MG63 (cell line): Measurements from ENCODE around the gene SH3PXD2A. TPM values are rescaled to one million over a fixed set of nuclear protein-coding genes. Genes with fewer than 3 reads are reported as not detected.

ENCODE experiments used
- DNase-seq: peaks from one replicate; pipeline ENCODE4 v3.0.0-alpha.2; 2020
- H3K27me3 ChIP-seq: fragments of 250-450 bp; sonication (Bioruptor Pico); 2 replicates; pipeline ENCODE4 v1.5.1; 2020; ENCODE audit warnings: mild to moderate bottlenecking, moderate library complexity
- H3K36me3 ChIP-seq: fragments of 250-450 bp; sonication (Bioruptor Pico); 2 replicates; pipeline ENCODE4 v1.5.1; 2020; ENCODE audit warnings: mild to moderate bottlenecking, moderate library complexity
- H3K4me3 ChIP-seq: fragments of 250-450 bp; sonication (Bioruptor Pico); 2 replicates; pipeline ENCODE4 v1.5.1; 2020; ENCODE audit warnings: mild to moderate bottlenecking, moderate library complexity
- H3K9me3 ChIP-seq: fragments of 250-450 bp; sonication (Bioruptor Pico); 2 replicates; pipeline ENCODE4 v1.5.1; 2020; ENCODE audit warnings: mild to moderate bottlenecking, moderate library complexity
- total RNA-seq: library from RNA; depleted of rRNA; stranded (reverse); fragments of >200 nt; shearing (Covaris generic); gene quantifications from 2 replicates; pipeline ENCODE4 v1.2.3, GENCODE V29; 2014; ENCODE audit warnings: low replicate concordance

SH3PXD2A gene
- total RNA-seq, 1 experiment from 2014 or later: 19.2 TPM

DNA sequence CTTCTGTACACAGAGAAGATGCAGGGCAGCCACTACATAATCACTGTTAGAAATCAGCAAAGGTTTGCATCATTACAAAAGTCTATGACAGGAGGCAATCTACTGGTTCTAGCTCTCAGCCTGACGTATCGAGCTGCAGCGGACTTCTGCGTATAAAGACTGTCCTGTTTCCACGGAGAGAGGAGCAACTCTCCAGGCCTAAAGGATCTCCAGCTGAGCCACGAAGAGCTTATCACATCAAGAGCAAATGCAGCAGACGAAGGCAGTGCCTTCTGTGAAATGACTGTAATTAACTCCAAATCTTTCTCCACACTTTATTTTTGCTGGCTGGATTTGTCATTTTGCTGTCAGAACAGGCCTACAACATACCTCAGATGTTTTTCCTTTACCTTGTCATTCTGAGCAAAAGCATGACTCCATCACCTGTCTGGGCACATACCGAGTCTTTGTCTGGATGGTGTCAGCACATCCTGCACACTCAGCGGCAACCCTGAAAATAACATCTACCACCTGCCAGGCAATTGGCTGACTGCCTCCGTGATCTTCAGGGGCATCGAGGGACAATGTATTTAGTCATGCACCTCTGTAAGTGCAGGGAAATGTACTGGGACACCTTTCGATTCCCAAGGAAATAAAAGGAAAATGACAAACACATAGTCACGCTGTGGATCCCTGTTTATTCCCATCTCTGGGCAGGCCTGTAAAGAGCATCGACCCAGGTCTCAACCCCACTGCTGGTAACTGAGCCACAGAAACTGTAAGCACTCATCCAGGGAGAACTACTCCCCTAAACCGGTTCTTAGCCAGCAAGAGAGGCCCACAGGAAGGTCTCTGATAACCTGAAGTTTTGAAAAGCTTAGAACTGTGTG, 26.3 kb upstream of the SH3PXD2A start:
- no peaks in the 10 kb centered on the region; the same call in 1 of the 2 replicates for H3K36me3 ChIP-seq
- no peaks in the 10 kb centered on the region for H3K9me3 ChIP-seq
- H3K27me3 ChIP-seq: no peaks in the 10 kb centered on the region
- DNase-seq: no peak
- H3K4me3 ChIP-seq: no peak overlapping the region

GRCh38 chr10:103879831-103880230, 24.5 kb upstream of the SH3PXD2A start:
- no peak for DNase-seq
- no peaks in the 10 kb centered on the region; the same call in 1 of the 2 replicates for H3K36me3 ChIP-seq
- H3K4me3 ChIP-seq: no peak overlapping the region
- no peaks in the 10 kb centered on the region for H3K9me3 ChIP-seq
- H3K27me3 ChIP-seq: no peaks in the 10 kb centered on the region

DNA sequence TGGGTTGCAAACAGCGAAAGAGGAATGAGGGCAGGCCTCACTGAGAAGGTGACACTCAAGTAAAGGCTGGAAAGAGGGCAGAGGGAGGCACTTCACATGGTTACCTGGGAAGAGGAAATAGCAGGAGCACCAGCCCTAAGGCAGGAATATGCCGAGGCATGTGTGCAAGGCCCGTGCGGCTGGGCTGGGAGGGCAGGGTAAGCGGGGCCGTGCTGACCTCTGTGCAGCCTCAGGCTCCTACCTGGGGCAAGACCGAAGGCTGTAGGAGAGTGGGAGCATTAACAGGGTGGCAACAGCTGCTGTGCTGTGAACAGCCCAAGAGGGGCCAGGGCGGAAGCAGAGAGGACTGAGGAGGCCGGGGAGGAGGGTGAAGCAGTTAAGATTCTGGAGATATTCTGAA, 24.0 kb upstream of the SH3PXD2A start:
- DNase-seq: no peak
- H3K36me3 ChIP-seq: no peaks in the 10 kb centered on the region; the same call in 1 of the 2 replicates
- H3K27me3 ChIP-seq: no peaks in the 10 kb centered on the region

GRCh38 chr10:103877861-103878260, 22.5 kb upstream of the SH3PXD2A start:
- Histone ChIP-seq H3K4me3 (no peak overlapping the region), H3K27me3 (no peaks in the 10 kb centered on the region), H3K36me3 (no peaks in the 10 kb centered on the region), H3K9me3 (no peaks in the 10 kb centered on the region)
- DNase-seq: no peak

More for the DNA sequence above, 24.0 kb upstream of the SH3PXD2A start:
- Histone ChIP-seq H3K9me3 (no peaks in the 10 kb centered on the region), H3K4me3 (no peak overlapping the region)

- no peak for DNase-seq
- Histone ChIP-seq H3K9me3 (no peaks in the 10 kb centered on the region), H3K4me3 (no peak overlapping the region), H3K36me3 (no peaks in the 10 kb centered on the region), H3K27me3 (no peaks in the 10 kb centered on the region)
These were observed 20.8 kb upstream of the SH3PXD2A start for GRCh38 chr10:103876155-103876554.

DNA sequence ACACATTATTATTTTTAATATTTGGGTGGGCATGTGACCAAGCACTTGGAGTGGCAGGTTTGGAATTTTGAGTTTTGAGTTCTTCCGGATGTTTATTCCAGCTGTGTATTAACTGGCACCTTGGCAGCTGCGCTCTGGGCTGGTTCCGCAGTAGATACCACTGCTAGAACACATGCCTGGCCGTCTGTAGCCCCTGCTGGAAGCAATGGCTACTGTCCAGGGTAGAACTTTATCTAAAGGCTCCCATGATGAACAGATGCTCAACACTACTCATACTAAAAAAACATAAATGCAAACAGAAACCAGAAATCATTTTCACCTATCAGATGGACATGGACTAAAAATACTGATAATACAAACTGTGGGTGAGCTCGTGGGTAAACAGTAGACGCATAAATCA, 19.4 kb upstream of the SH3PXD2A start:
- Histone ChIP-seq H3K27me3 (no peaks in the 10 kb centered on the region), H3K9me3 (no peaks in the 10 kb centered on the region), H3K36me3 (no peaks in the 10 kb centered on the region), H3K4me3 (no peak overlapping the region)
- DNase-seq: no peak

DNA sequence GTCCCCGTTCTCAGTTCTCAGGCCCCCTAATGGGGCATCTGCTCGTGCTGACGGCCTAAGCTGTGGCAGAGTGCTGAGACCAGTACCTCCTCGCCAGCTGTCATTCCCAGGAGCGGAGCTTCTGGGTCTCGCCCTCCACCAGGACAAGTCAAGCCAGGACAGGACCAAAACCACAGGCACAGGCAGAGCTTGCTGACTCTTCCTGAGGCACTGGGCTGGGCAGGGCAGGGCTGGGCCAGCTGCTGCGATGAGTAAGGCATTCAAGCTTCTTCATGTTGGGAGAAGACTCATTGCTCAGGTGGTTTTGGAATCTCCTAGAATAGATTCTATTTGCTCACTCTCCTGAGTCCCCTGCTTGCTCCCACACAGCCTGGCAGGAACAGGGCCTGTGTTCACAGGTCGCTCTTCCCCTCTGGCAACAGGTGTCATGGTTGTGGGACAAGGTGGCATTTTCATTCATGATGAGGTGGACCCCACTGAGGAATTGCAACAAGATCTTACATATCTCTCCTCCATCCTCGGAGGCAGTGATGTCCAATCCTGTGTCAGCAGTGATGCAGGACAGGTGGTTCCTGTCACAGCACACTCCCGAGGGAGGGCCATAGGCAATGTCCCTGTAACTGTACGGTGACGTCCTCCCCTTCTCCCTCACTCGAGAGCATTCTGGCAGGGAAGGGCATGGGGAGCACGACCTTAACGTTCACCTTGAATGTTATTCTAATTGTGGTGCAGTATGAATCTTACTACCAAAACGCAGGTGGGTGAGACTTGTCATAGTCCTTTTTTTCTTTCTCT, 17.0 kb upstream of the SH3PXD2A start:
- no peaks in the 10 kb centered on the region for H3K36me3 ChIP-seq
- no peaks in the 10 kb centered on the region for H3K9me3 ChIP-seq
- DNase-seq: peak; percentile 75
- no peak overlapping the region for H3K4me3 ChIP-seq
- no peaks in the 10 kb centered on the region for H3K27me3 ChIP-seq

GRCh38 chr10:103871006-103871405, 15.6 kb upstream of the SH3PXD2A start:
- H3K36me3 ChIP-seq: no peaks in the 10 kb centered on the region
- H3K27me3 ChIP-seq: no peaks in the 10 kb centered on the region
- H3K9me3 ChIP-seq: peaks cover 3% of the 10 kb centered on the region; the same call in 1 of the 2 replicates
- DNase-seq: no peak
- H3K4me3 ChIP-seq: no peak overlapping the region

GRCh38 chr10:103870516-103870915, 15.1 kb upstream of the SH3PXD2A start:
- Histone ChIP-seq H3K36me3 (no peaks in the 10 kb centered on the region), H3K4me3 (no peak overlapping the region), H3K9me3 (peaks cover 7% of the 10 kb centered on the region), H3K27me3 (no peaks in the 10 kb centered on the region)
- DNase-seq: peak; percentile 86

- no peak for DNase-seq
- peaks cover 16% of the 10 kb centered on the region for H3K9me3 ChIP-seq
- H3K36me3 ChIP-seq: no peaks in the 10 kb centered on the region
- no peak overlapping the region for H3K4me3 ChIP-seq
- no peaks in the 10 kb centered on the region for H3K27me3 ChIP-seq
These were observed 14.0 kb upstream of the SH3PXD2A start for GRCh38 chr10:103869336-103869735.

GRCh38 chr10:103868200-103868599, 12.8 kb upstream of the SH3PXD2A start:
- H3K36me3 ChIP-seq: no peaks in the 10 kb centered on the region
- DNase-seq: no peak
- H3K27me3 ChIP-seq: no peaks in the 10 kb centered on the region
- H3K4me3 ChIP-seq: no peak overlapping the region
- H3K9me3 ChIP-seq: peaks cover 16% of the 10 kb centered on the region

GRCh38 chr10:103861505-103861904, 6.1 kb upstream of the SH3PXD2A start:
- no peak for DNase-seq
- Histone ChIP-seq H3K9me3 (peaks cover 16% of the 10 kb centered on the region), H3K27me3 (no peaks in the 10 kb centered on the region), H3K36me3 (no peaks in the 10 kb centered on the region), H3K4me3 (no peak overlapping the region)

DNA sequence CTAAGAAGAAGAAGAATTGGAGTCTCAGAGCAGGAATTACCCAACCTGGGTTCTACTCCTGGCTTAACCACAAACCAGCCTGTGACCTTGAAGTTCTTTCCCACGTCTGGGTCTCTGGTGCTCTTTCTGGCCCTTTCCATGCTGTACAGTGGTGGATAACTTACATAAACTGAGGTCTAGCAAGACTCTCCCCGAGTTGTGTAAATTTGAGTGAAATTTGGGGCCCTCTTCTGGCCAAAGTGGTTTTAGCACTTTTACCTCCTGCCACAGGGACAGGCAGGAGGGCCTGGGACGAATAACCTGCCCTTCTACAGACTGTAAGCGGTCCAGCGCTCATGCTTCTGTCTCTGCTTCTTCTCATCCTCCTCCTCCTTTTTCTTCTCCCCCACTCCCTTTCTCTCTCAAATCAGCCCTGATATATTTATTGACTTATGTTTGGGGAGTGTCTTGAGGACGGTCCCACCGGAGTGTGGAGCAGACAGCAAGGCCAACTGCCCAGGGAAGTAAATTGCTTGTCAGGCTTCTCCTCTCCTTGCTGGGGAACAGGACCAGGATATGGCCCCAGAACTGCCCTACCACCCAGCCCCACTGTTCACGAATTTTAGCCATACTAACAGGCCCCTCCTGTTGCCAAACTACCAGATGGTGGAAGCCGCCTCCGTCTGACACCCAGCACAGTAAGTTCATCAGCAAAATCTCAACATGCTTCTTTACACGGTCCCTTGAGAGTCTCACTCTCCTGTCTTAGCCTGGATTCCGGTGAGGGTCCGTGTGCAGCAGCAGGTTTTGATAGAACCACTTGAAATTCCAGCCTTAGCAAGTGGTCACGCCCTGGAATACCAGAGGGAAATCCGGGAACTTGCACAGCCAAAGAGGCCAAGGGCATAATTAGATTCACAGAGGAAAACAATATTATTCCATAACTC, 4.0 kb upstream of the SH3PXD2A start:
- no peak overlapping the region for H3K4me3 ChIP-seq
- no peak for DNase-seq
- H3K27me3 ChIP-seq: no peaks in the 10 kb centered on the region
- no peaks in the 10 kb centered on the region; the same call in 1 of the 2 replicates for H3K9me3 ChIP-seq
- no peaks in the 10 kb centered on the region for H3K36me3 ChIP-seq

DNA sequence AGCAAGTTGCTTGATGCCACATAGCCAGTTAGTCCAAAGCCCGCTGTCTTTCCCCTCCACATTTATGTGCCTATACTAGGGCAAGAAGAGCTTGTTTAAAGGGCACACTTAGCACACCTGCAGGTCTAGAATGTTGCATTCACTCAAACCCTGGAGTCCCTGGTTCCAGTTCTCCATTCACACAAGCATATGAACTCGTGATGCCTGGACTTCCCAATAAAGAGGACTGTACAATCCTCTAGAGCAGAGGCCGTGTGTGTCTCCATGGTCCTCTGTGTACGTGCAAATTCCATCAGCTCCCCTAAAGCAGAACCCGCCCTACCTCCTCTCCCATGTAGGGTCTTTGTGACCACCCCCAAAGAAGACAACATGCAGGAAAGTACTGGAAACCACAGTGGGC, 3.0 kb upstream of the SH3PXD2A start:
- Histone ChIP-seq H3K9me3 (no peaks in the 10 kb centered on the region), H3K36me3 (no peaks in the 10 kb centered on the region), H3K4me3 (no peak overlapping the region), H3K27me3 (0 out of 2 replicates have a peak, but pooled peaks cover 2% of the 10 kb centered on the region)
- no peak for DNase-seq

GRCh38 chr10:103856797-103857170, 1.4 kb upstream of the SH3PXD2A start:
- Histone ChIP-seq H3K9me3 (no peaks in the 10 kb centered on the region), H3K4me3 (no peak overlapping the region), H3K36me3 (no peaks in the 10 kb centered on the region), H3K27me3 (0 out of 2 replicates have a peak, but pooled peaks cover 2% of the 10 kb centered on the region)
- no peak for DNase-seq
